IPS DF 4.7 (cell line): ENCODE results near the gene TMEM63A.
"Not testable (repeated sequence)": the region's sequence is repeated elsewhere in the genome, so short reads cannot be mapped to it uniquely, and the experiment has no call there.

Experiments
- DNase-seq: peaks from one replicate; pipeline ENCODE4 v3.0.0-alpha.2; 2013; ENCODE audit warnings: low spot score; ENCODE audit errors: extremely low read depth

TMEM63A gene

GRCh38 chr1:225881959-225882693 lies at the start of gene TMEM63A:
Gene TMEM63A, minus strand, starts transcription at chr1:225882380. Its CDS starts 4,800 bp downstream, at chr1:225877580.
- DNase-seq, result no peak

- no peak for DNase-seq
These were observed 49.3 kb upstream of the TMEM63A start for GRCh38 chr1:225931270-225932136.

GRCh38 chr1:225930566-225930965 lies 48.4 kb upstream of the TMEM63A start:
- no peak for DNase-seq

GRCh38 chr1:225929462-225929861 lies 47.3 kb upstream of the TMEM63A start:
- DNase-seq, result not testable (repeated sequence)

- no peak for DNase-seq
These were observed 46.3 kb upstream of the TMEM63A start for GRCh38 chr1:225928186-225929175.

- no peak for DNase-seq
These were observed 44.5 kb upstream of the TMEM63A start for GRCh38 chr1:225926551-225927113.

GRCh38 chr1:225923692-225924555 lies 41.7 kb upstream of the TMEM63A start, which contains the start of gene PYCR2:
Gene PYCR2, minus strand, starts transcription at chr1:225924250. Its CDS starts 140 bp downstream, at chr1:225924110.
- DNase-seq, result no peak

GRCh38 chr1:225923381-225923691 lies 41.2 kb upstream of the TMEM63A start:
- DNase-seq, result no peak

GRCh38 chr1:225921734-225922709 lies 39.8 kb upstream of the TMEM63A start:
- DNase-seq, result no peak

- DNase-seq, result no peak
These were observed 37.7 kb upstream of the TMEM63A start for GRCh38 chr1:225919906-225920305.

GRCh38 chr1:225918280-225918679 lies 36.1 kb upstream of the TMEM63A start:
- no peak for DNase-seq

GRCh38 chr1:225917536-225917935 lies 35.4 kb upstream of the TMEM63A start:
- DNase-seq, result no peak

GRCh38 chr1:225917101-225917500 lies 34.9 kb upstream of the TMEM63A start:
- DNase-seq, result no peak

- DNase-seq, result no peak
These were observed 33.4 kb upstream of the TMEM63A start for GRCh38 chr1:225915538-225915991.

GRCh38 chr1:225914947-225915346 lies 32.8 kb upstream of the TMEM63A start:
- no peak for DNase-seq

GRCh38 chr1:225914391-225914790 lies 32.2 kb upstream of the TMEM63A start:
- no peak for DNase-seq

- no peak for DNase-seq
These were observed 29.3 kb upstream of the TMEM63A start for GRCh38 chr1:225911191-225912130.

- no peak for DNase-seq
These were observed 27.3 kb upstream of the TMEM63A start for GRCh38 chr1:225909477-225909876.
